ENCODE results near the gene SPAG4.

SPAG4 gene

GRCh38 chr20:35588397-35588796 is 27.2 kb upstream of the SPAG4 start:
- H3K4me1 ChIP-seq (ENCODE audit: insufficient read depth, low read length) = peaks cover 5% of the 10 kb centered on the region; the same call in 1 of the 2 replicates
- no peaks in the 10 kb centered on the region for H3K9me3 ChIP-seq (ENCODE audit: control insufficient read depth, insufficient read depth, low read length)
- H3K9ac ChIP-seq (ENCODE audit: low read depth, low read length) = no peak overlapping the region
- H3K36me3 ChIP-seq (ENCODE audit: insufficient read depth, low read length) = no peaks in the 10 kb centered on the region

GRCh38 chr20:35592339-35592974 is 23.2 kb upstream of the SPAG4 start:
- Histone ChIP-seq H3K9me3 (ENCODE audit: control insufficient read depth, insufficient read depth, low read length) (no peaks in the 10 kb centered on the region), H3K9ac (ENCODE audit: low read depth, low read length) (no peak overlapping the region), H3K4me1 (ENCODE audit: insufficient read depth, low read length) (peaks cover 5% of the 10 kb centered on the region; the same call in 1 of the 2 replicates), H3K36me3 (ENCODE audit: insufficient read depth, low read length) (no peaks in the 10 kb centered on the region)

GRCh38 chr20:35595456-35595855 is 20.2 kb upstream of the SPAG4 start:
- Histone ChIP-seq H3K36me3 (ENCODE audit: insufficient read depth, low read length) (no peaks in the 10 kb centered on the region), H3K9me3 (ENCODE audit: control insufficient read depth, insufficient read depth, low read length) (no peaks in the 10 kb centered on the region), H3K9ac (ENCODE audit: low read depth, low read length) (no peak overlapping the region), H3K4me1 (ENCODE audit: insufficient read depth, low read length) (peaks cover 5% of the 10 kb centered on the region; the same call in 1 of the 2 replicates)

- no peaks in the 10 kb centered on the region for H3K9me3 ChIP-seq (ENCODE audit: control insufficient read depth, insufficient read depth, low read length)
- no peaks in the 10 kb centered on the region for H3K36me3 ChIP-seq (ENCODE audit: insufficient read depth, low read length)
- H3K9ac ChIP-seq (ENCODE audit: low read depth, low read length) = no peak overlapping the region
- peaks cover 5% of the 10 kb centered on the region; the same call in 1 of the 2 replicates for H3K4me1 ChIP-seq (ENCODE audit: insufficient read depth, low read length)
Observed at GRCh38 chr20:35595901-35596300, 19.7 kb upstream of the SPAG4 start.

GRCh38 chr20:35597186-35597585 is 18.4 kb upstream of the SPAG4 start:
- no peak overlapping the region for H3K9ac ChIP-seq (ENCODE audit: low read depth, low read length)

GRCh38 chr20:35598476-35598875 is 17.2 kb upstream of the SPAG4 start:
- H3K9me3 ChIP-seq (ENCODE audit: control insufficient read depth, insufficient read depth, low read length) = no peaks in the 10 kb centered on the region
- H3K36me3 ChIP-seq (ENCODE audit: insufficient read depth, low read length) = no peaks in the 10 kb centered on the region
- H3K9ac ChIP-seq (ENCODE audit: low read depth, low read length) = no peak overlapping the region
- H3K4me1 ChIP-seq (ENCODE audit: insufficient read depth, low read length) = no peaks in the 10 kb centered on the region

More at GRCh38 chr20:35597186-35597585, 18.4 kb upstream of the SPAG4 start:
- no peaks in the 10 kb centered on the region for H3K9me3 ChIP-seq (ENCODE audit: control insufficient read depth, insufficient read depth, low read length)
- H3K4me1 ChIP-seq (ENCODE audit: insufficient read depth, low read length) = peaks cover 5% of the 10 kb centered on the region; the same call in 1 of the 2 replicates
- H3K36me3 ChIP-seq (ENCODE audit: insufficient read depth, low read length) = no peaks in the 10 kb centered on the region

DNA sequence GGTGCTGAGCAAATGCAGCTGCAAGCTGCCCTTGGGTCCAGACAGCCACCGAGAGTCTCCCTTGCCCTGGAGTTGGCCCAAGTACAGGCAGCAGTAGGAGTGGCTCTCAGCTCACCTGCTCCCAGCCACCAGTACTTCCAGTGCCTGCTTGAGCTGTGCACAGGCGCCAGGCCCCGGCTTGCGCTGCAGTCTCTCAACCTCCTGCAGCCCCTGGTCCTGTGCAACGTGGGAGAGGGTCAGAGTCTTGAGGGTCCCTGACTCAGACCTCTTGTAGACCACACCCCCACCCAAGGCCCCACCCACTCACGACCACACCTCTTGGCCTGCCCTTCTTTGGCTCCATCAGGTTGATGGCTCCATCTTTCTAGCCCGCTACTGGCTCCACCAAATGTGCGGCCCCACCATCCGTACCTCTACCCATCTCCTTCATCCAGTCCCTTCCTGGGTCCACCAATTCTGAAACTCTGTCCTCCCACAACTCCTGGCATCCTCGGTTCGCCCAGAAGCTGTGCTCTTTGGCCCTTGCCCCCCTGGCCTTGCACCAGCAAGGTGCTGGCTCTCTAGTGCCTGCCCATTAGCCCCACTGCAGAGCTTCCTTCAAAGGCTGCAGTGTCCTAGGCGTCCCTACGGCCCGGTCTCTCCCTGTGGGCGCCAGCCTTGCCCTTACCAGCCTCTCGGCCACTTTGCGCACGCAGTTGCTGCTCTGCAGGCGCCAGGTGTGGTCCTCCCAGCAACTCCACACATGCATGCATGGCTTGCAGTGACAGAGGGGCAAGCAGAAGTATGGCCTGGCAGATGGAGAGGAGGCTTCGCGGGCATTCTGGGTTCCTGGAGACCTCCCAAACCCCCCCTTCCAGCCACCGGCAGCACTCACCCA is 16.5 kb upstream of the SPAG4 start:
- Histone ChIP-seq H3K9me3 (ENCODE audit: control insufficient read depth, insufficient read depth, low read length) (no peaks in the 10 kb centered on the region), H3K9ac (ENCODE audit: low read depth, low read length) (no peak overlapping the region), H3K36me3 (ENCODE audit: insufficient read depth, low read length) (no peaks in the 10 kb centered on the region), H3K4me1 (ENCODE audit: insufficient read depth, low read length) (no peaks in the 10 kb centered on the region)

- no peaks in the 10 kb centered on the region for H3K9me3 ChIP-seq (ENCODE audit: control insufficient read depth, insufficient read depth, low read length)
- H3K9ac ChIP-seq (ENCODE audit: low read depth, low read length) = no peak overlapping the region
- H3K36me3 ChIP-seq (ENCODE audit: insufficient read depth, low read length) = no peaks in the 10 kb centered on the region
- H3K4me1 ChIP-seq (ENCODE audit: insufficient read depth, low read length) = no peaks in the 10 kb centered on the region
Observed at GRCh38 chr20:35599776-35600120, 15.9 kb upstream of the SPAG4 start.

GRCh38 chr20:35600176-35600992 is 15.2 kb upstream of the SPAG4 start:
- peak overlapping the region; percentile 48 for H3K9ac ChIP-seq (ENCODE audit: low read depth, low read length)
- no peaks in the 10 kb centered on the region for H3K9me3 ChIP-seq (ENCODE audit: control insufficient read depth, insufficient read depth, low read length)
- no peaks in the 10 kb centered on the region for H3K4me1 ChIP-seq (ENCODE audit: insufficient read depth, low read length)
- no peaks in the 10 kb centered on the region for H3K36me3 ChIP-seq (ENCODE audit: insufficient read depth, low read length)

- Histone ChIP-seq H3K9ac (ENCODE audit: low read depth, low read length) (peak overlapping the region; percentile 48), H3K9me3 (ENCODE audit: control insufficient read depth, insufficient read depth, low read length) (no peaks in the 10 kb centered on the region), H3K36me3 (ENCODE audit: insufficient read depth, low read length) (no peaks in the 10 kb centered on the region), H3K4me1 (ENCODE audit: insufficient read depth, low read length) (no peaks in the 10 kb centered on the region)
Observed at GRCh38 chr20:35600993-35601973, 14.3 kb upstream of the SPAG4 start.

DNA sequence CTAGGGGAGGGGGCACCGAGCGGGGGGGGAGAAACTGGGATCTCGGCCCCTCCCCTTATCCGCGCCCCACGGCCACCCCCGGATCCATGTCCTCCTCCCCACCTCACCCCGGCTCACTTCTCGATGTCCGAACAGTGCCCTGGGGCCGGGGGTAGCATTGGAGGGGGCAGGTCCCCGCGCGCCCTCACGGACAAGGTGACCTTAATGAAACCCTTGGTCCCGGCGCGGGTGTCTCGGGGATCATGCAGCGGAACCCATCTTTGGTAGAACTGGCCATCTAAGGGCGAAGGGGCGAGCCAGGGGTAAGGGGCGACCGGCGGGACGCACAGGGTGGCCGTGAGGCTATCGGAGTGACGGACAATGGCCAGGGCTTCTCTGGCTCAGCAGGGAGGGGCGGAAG is 13.6 kb upstream of the SPAG4 start:
- H3K9me3 ChIP-seq (ENCODE audit: control insufficient read depth, insufficient read depth, low read length) = no peaks in the 10 kb centered on the region
- no peaks in the 10 kb centered on the region for H3K36me3 ChIP-seq (ENCODE audit: insufficient read depth, low read length)
- H3K9ac ChIP-seq (ENCODE audit: low read depth, low read length) = peak overlapping the region; percentile 48; the same call in 1 of the 2 replicates
- no peaks in the 10 kb centered on the region for H3K4me1 ChIP-seq (ENCODE audit: insufficient read depth, low read length)

DNA sequence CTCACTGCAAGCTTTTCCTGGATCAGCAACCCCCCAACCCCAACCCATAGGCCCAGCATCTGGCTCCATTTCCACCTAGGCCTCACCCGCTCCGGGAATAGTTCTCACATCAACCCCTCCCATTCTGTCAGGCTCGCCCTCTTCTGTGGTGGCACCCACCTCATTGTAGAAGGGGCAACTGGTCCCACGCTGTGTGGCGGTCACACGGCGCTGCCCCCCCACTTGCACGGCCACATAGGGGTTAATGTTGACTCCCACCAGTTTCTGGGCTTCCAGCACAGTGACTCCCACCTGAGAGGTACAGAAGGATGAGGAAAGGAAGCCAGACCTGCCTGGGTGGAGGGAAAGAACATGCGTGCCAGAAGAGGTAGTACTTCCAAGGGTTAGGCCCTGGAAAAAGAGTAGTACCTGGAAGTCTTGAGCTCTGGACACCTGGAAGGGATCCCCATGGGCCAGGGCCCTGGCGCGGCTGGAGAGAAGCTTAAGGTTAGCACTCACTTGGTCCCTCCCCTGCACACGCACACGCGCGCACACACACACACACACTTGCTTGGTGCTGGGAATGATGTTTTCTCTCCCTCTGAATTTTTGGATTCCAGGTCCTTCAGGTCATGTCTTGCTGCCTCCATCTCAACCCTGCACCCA is 12.7 kb upstream of the SPAG4 start:
- Histone ChIP-seq H3K9ac (ENCODE audit: low read depth, low read length) (no peak overlapping the region), H3K9me3 (ENCODE audit: control insufficient read depth, insufficient read depth, low read length) (no peaks in the 10 kb centered on the region), H3K36me3 (ENCODE audit: insufficient read depth, low read length) (no peaks in the 10 kb centered on the region), H3K4me1 (ENCODE audit: insufficient read depth, low read length) (no peaks in the 10 kb centered on the region)
